ENCODE measurements around the gene HMGCS2.

- no peak for TF ChIP-seq SP1 (CRISPR knock-in tag; IDR thresholded peaks at IDR 0.05)
- no peak for TF ChIP-seq TAF1 (IDR thresholded peaks at IDR 0.05; ENCODE audit: control insufficient read depth, extremely low read depth, insufficient read depth, low read length, severe bottlenecking)
- no peak for TF ChIP-seq CTCF (IDR thresholded peaks at IDR 0.05 in 2 of 3, conservative IDR thresholded peaks at IDR 0.05 in 1 of 3; ENCODE audit: insufficient read depth in 2 of 3, low read depth in 1 of 3, low read length in 3 of 3)
Observed at GRCh38 chr1:119764220-119764619, 4.5 kb downstream of the HMGCS2 start.

All from K562 (cell line).